GM19324 (cell line): ENCODE measurements around the gene PEX5.
"Not testable (repeated sequence)": the region's sequence is repeated elsewhere in the genome, so short reads cannot be mapped to it uniquely, and the experiment has no call there.

Experiments used
- ATAC-seq: cut with Tn5 transposase; IDR thresholded peaks from one replicate; pipeline ENCODE4 v1.9.1; 2021; ENCODE audit warnings: mild to moderate bottlenecking, moderate library complexity; ENCODE audit not compliant: unreplicated experiment, low FRiP score

The PEX5 gene

DNA sequence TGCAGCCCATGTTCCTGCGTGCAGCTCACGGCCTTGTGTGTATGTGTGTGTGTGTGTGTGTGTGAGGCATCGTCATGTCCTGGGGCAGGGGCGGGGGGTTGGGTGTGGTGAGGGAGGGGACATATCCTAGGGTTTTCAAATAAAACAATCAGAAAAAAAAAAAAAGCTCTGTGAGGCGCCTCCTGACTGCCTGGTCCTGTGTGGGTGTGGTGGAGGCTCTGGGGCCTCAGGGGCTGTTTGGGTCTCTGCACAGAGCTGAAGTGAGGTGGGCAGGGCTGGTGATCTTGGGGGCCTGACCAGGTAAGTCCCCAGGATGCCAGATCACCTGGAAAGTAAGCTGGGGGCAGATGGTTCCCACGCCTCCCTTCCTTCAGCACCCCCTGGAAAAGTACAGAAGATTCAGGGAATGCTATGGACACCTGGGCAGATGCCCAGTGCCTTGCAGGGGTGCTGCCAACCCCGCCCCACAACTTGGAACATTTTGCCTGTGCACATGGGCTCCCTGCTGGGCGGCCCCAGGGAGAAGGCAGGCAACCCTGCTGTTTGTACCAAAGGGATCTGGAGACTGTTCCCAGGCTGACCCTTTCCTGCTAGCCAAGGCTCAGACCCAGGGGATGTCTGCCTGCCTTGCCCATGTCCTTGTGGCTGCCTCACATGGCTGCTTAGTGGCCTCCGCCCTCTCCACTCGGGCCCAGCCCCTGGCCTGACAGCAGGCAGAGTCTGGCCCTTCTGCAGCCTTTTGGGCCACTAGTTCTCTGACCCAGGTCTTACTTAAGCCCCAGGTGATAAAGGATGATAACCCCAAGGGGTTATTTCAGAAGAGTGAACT, 30.5 kb upstream of the PEX5 start:
- no peak for ATAC-seq

DNA sequence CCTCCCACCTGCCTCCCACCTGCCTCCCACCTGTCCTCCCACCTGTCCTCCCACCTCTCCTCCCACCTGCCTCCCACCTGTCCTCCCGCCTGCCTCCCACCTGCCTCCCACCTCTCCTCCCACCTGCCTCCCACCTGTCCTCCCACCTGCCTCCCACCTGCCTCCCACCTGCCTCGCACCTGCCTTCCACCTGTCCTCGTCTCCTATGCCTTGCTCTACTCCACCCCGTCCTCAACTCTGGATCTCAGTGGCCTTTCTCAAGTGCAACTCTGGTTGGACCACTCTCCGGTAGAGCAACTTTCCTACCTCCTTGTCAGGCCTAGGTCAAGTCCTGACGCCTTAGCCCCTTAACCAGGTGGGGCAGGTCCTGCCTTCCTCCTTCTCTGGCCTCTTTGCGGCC, 29.3 kb upstream of the PEX5 start:
- no peak for ATAC-seq

DNA sequence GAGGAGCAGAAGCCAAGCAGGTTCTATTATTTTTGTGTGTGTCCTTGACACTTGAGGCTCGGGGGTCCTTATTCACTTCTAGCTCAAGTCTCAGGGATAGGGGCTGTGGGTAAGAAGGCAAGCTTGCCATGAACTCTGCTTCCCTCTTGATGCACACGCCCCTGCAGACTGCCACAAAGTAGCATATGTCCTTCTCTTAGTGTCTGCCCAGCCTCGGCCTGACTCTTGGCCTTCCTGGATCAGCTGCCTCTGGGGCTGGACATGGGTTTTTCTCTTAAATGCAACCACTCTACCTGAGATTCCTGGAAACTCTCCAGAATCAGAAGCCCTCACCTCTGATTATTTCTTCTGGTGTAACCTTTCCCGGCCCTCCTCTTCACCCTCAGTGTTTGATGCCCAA, 28.2 kb upstream of the PEX5 start:
- no peak for ATAC-seq

DNA sequence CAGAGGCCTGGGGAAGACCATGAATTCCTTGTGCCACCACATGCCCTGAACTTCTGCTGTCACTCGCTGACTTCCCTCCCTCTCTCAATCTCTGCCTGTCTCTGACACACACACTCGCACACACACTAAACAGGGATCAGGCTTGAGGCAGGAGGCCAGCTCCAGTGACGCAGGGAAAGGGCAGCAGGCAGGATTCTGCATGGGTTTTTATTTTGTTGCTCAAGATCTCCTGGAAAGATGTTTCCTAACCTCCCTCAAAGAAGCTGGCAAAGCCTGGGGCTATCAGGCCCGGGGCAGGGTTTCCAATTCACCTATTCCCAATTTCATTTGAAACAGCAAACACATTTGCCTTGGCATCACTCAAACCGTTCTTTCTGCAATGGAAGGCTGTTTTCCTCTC, 27.7 kb upstream of the PEX5 start:
- ATAC-seq = no peak

DNA sequence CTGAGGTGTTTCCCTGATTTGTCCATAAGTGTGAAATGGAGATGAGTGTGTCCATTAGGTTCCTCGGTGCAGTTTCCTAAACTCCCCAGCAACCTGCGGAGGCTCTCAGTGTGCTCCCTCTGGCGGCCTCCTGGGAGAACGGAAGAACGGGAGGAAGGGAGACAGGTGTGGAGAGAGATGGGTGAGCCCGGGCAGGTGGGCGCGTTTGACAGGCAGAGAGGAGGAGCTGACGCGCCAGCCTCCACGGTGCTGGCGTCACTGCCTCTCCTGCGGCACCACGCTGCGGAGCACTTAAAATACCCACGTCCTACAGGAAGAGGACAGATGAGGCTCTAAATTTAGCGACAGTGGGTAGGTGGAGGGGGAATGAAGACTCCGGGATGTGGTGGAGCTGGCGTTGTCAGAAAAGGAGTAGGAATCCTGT, 26.8 kb upstream of the PEX5 start:
- ATAC-seq = no peak

DNA sequence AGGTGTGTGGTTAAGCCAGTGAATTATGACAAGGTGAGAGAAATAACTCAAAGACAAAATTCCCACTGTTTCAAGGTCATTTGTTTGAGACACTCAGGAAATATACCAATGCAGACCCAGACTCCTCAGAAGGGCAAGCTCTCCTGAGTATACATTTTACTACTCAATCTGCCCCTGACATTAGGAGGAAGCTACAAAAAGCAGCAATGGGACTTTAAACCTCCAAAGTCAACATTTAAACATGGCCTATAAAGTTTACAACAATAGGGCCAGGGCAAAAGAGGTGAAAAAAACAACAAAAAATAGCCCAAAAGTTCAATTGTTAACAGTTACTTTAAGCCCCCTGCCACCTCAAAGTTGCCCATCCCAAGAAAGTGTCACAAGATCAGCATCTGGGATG, 19.5 kb upstream of the PEX5 start:
- ATAC-seq = no peak

DNA sequence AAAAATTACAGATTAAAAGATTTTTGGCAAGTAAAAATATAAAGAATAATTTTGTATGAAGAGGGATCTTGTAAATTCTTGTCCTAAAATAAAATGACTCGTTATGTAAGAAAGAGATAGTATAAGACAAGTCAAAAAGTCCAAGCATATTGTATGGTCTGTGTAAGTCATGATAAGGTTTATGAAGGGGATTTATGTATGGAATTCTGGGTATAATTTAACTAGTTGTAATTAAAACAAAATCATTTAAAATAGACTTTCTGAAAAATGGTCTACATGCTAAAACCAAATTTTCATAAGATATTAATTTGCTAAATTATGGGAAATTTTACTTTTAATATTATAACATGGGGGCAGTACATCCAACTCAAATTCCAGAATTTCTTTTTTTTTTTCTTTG, 17.6 kb upstream of the PEX5 start:
- no peak for ATAC-seq

DNA sequence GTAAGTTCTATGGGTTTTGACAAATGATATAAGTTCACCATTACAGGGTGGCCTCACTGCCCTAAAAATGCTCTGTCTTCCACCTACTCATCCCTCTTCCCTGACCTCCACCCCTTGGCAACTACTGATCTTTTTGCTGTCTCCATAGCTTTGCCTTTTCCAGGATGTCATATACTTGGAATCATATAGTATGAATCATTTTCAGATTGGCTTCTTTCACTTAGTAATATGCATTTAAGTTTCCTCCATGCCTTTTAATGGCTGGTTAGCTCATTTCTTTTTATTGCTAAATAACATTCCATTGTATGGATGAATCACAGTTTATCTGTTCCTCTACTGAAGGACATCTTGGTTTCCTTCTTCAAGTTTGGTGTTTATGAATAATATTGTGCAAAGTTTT, 14.0 kb upstream of the PEX5 start:
- no peak for ATAC-seq

DNA sequence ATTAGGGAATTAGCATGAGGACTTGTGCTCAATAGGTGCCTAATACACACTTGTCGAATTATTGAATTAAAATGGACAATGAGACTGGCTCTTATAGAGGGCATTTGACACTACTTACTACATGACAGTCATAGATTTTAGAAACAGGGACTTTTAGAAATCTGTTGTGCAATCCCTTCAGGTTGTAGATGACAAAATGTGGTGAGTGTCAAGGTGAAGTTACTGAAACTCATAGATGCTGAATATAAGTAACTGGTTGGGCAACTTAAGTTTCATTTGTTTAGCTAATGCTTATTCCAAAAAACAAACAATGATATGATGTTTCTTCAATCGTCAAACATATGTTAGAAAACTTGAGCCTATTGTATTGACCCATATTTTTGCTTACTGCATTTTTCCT, 12.9 kb upstream of the PEX5 start:
- no peak for ATAC-seq

DNA sequence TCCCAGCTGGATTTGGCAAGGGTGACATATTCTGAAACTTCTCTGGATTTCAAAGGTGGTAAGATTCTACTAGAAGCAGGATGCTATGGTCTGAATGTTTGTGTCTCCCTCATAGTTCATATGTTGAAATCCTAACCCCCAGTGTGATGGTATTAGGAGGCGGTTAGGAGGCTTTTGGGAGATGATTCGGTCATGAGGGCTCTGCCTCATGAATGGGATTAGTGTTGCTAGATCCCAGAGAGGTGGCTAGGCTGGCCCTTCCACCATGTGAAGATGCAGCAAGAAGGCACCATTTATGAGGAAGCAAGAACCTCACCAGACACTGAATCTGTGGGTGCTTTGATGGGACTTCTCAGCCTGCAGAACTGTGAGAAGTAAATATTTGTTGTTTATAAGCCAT, 11.0 kb upstream of the PEX5 start:
- no peak for ATAC-seq

DNA sequence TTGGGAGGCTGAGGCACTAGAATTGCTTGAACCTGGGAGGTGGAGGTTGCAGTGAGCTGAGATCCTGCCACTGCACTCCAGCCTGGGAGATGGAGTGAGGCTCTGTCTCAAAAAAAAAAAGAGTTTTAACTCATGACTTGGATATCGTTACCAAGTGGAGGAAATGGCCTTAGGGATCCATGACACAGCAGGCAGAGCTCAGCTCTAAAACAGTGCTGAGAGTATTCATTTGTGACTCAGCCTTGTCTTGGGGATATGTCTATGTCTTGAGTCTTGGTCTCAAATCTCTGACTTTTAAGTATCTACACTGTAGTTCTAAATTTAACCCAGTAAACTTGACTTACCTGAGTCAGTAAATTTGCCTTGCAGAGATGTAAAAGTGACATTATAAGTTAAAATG, 8.8 kb upstream of the PEX5 start:
- no peak for ATAC-seq

DNA sequence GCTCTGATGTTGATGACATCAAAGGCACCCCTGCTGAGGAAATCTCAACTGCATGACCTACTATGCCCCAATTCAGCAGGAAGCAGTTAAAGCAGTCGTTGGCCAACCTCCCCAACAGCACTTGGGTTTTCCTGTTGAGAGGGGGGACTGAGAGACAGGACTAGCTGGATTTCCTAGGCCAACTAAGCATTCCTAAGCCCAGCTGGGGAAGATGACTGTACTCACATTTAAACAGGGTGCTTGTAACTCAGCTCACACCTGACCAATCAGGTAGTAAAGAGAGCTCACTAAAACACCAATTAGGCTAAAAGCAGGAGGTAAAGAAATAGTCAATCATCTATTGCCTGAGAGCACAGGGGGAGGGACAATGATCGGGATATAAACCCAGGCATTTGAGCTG, 3.4 kb upstream of the PEX5 start:
- not testable (repeated sequence) for ATAC-seq

DNA sequence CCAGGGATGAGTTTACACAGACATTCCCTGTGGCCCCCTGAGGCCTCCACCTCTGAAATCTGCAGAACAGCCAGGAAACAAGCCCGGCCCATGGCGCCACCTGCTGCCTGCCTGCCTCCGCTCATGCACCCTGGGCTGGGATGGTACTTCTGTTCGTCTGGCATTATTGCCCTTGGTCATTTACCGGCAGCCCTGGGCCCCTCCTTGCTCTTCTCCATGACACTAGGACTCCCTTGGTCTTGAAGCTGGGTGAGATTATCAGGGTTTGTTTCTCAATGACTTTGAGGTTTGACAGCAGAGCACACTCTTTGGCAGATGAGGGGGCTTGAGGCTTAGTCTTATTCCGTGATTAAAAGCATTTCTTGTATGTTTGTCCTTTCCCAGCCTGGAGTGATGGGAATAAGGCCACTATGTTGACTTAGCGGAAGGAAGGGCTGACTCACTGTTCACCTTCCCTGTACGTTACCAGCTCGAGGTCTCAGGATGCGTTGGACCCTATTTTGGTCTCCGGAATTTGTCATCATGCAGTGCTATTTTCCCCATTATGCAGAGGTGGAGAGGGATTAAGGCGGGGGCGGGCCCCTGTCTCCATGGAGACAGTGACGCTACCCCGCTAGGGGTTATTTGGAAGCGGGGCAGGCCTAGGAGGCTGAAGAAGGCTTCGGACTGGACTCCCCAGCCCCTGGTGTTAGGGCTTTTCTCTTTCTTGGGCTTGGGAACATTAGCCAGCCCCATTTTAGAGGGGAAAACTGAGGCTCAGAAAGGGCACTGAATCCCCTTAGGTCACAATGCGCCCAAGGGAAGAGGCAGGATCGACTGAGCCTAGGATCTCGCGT, 706 bp upstream of the PEX5 start:
- ATAC-seq = peak; percentile 23

DNA sequence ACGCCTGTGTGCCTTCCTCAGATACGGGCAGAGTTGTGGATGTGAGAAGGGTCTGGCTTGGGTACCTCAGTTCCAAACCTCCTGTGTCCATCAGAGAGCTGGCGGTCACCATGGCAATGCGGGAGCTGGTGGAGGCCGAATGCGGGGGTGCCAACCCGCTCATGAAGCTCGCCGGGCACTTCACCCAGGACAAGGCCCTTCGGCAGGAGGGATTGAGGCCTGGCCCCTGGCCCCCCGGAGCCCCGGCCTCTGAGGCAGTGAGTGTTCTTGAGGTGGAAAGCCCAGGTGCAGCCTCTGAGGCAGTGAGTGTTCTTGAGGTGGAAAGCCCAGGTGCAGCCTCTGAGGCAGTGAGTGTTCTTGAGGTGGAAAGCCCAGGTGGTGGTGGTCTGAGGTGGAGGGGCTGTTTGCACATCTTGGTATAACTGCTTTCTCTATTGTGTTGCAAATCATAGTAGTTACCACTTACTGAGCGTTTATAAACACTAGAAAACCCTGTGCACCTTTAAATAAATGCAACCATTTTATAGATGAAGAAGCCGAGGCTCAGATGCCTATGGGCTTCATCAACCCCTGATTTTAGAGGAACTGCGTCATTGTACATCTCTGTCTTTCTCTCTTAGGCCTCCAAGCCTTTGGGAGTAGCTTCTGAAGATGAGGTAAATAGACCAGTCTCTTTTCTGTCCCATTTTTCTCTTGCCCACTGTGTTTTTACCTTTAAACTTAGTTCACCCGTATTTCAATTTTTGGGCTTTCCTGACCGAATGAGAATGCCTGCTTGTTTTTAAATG, 976 bp downstream of the PEX5 start:
- ATAC-seq = no peak

DNA sequence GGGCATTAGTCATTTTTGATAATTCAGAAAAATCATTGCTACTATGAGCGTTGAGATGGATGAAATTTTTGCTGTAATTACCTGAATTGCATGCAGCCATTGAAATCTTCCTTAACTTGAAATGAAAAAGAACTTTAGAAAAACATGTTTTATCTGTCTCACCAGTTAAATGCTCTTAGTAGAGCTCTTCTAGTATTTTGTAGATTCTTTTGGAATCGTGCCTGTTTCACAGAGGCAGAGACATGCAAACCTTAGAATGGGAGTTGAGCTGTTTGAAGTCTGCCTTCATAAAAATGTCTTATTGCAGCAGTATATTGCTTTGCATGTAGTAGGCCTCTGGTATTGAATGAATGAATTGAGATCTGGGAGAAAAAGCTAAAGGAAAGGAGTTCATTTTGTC, 4.2 kb downstream of the PEX5 start:
- ATAC-seq = no peak

DNA sequence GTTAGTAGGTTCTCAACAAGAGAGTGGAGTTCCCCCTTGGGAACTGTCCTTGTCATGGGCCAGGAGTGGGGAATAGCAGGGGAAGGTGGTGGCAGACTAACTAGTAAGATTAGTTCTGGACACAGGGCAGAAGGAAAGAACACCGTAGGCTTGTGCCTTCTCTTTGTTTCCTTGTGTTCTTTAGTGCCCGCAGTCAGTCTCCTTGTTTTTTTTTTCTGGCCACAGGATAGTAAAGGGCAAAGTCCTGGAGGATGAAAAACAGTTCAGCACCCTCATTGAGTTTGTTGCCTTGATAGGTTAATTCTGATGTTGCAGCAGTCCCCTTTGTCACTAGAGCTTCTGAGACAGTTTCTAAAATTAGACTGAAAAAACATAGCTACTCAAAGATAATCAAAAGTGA, 8.4 kb downstream of the PEX5 start:
- no peak for ATAC-seq

DNA sequence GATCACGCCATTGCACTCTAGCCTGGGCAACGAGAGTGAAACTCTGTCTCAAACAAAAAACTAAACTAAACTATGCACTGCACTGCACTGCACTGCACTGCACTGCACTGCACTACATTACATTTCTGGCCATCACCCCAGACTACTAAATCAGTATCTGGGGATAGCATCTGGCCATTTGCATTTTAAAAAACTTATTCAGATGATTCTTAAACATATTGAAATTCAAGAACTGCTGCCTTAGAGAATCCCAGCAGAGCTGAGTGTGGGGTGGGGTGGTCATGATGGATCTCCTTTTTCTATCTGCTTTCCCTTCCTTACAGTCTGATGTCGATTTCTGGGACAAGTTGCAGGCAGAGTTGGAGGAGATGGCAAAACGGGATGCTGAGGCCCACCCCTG, 13.6 kb downstream of the PEX5 start:
- ATAC-seq = no peak

DNA sequence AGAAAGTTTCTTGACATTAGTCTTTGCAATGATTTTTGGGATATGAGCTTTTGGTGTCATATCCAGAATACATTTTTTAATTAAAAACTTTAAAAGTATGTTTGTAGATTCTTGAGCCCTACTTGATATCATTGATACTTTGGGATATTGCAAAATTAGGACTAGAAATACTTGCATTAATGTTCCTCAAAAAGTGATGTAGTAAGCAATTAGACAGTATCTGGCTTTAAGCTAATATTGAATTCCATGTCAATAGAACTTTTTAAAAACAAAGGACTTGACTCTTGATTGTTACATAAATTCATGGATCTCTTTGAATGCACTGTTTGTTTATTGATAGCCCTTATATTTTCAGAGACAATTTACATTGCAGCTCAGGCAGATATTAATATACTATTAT, 15.6 kb downstream of the PEX5 start:
- ATAC-seq = no peak

DNA sequence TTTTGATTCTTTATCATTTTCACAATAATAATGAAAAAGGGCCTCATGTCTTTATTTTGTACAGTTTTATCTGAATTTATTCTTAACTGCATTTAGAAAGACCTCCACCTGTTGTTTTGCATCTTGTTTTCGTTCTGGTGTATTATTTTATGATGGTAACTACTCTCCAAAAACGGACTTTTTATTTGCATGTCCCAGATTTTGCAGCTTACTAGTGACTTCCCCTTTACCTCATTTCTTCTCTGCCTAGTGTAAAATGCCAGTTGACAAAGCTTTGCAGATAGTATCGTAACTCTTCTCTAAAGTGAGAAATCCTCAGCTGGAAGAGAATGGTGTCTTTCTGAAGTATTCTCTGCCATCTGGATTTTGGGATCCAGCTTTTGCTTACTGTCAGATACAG, 17.2 kb downstream of the PEX5 start:
- ATAC-seq = no peak

DNA sequence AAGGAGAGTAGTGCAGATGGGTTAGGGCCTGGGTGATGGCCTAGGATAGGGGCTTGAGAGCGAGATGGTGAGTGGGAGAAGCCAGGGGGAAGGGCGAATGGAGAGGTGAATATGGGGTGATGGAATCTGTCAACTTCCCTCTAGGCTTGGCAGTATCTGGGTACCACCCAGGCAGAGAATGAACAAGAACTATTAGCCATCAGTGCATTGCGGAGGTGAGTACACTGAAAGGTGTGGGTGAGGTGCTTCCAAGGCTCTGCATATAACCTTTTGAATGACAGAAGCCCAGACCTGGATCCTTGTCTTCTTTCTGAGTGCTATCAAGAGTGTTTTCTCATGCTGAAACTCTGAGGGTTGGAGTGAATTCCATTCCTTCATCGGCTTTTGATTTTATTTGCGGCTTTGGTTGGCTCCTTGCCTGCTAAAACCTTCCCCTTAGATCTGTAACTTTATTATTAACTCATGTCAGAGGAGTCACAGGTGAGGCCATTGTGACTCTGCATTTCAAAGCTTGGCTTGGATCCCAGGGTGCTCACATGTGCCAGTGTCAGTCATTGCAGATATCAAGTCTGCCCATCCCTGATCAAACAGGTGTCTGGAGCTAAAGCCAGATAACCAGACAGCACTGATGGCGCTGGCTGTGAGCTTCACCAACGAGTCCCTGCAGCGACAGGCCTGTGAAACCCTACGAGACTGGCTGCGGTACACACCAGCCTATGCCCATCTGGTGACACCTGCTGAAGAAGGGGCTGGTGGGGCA, 18.6 kb downstream of the PEX5 start:
- ATAC-seq = no peak
